Activated naive CD4-positive, alpha-beta T cell treated with Interleukin-2 at 50 U/mL for 16 hours (primary cell): Measurements from ENCODE around the gene NFIA.
"Not testable (repeated sequence)": the region's sequence is repeated elsewhere in the genome, so short reads cannot be mapped to it uniquely, and the experiment has no call there.

Experiments
- DNase-seq: peaks from one replicate; pipeline ENCODE4 v3.0.0-alpha.2; 2020

The NFIA gene

GRCh38 chr1:61447106-61447967 lies 365.0 kb downstream of the NFIA start:
- no peak for DNase-seq

- no peak for DNase-seq
These were observed 365.6 kb downstream of the NFIA start for GRCh38 chr1:61447968-61448430.

GRCh38 chr1:61448914-61449313 lies 366.6 kb downstream of the NFIA start:
- DNase-seq: no peak

GRCh38 chr1:61449410-61449809 lies 367.0 kb downstream of the NFIA start:
- DNase-seq: no peak

GRCh38 chr1:61450454-61450853 lies 368.1 kb downstream of the NFIA start:
- DNase-seq: no peak

GRCh38 chr1:61450872-61451571 lies 368.7 kb downstream of the NFIA start:
- DNase-seq: no peak

- DNase-seq: no peak
These were observed 369.2 kb downstream of the NFIA start for GRCh38 chr1:61451572-61451968.

GRCh38 chr1:61452176-61453035 lies 370.0 kb downstream of the NFIA start:
- no peak for DNase-seq

- DNase-seq: peak; percentile 73
These were observed 371.0 kb downstream of the NFIA start for GRCh38 chr1:61453111-61453961.

- no peak for DNase-seq
These were observed 373.0 kb downstream of the NFIA start for GRCh38 chr1:61455400-61455799.

GRCh38 chr1:61457526-61458040 lies 375.2 kb downstream of the NFIA start:
- no peak for DNase-seq

- DNase-seq: no peak
These were observed 377.0 kb downstream of the NFIA start for GRCh38 chr1:61459345-61459744.

GRCh38 chr1:61460191-61460590 lies 377.8 kb downstream of the NFIA start:
- no peak for DNase-seq

- DNase-seq: no peak
These were observed 379.3 kb downstream of the NFIA start for GRCh38 chr1:61461406-61462384.

- no peak for DNase-seq
These were observed 380.3 kb downstream of the NFIA start for GRCh38 chr1:61462628-61463027.

- no peak for DNase-seq
These were observed 380.9 kb downstream of the NFIA start for GRCh38 chr1:61463220-61463619.

- DNase-seq: not testable (repeated sequence)
These were observed 385.5 kb downstream of the NFIA start for GRCh38 chr1:61467836-61468235.

- DNase-seq: no peak
These were observed 387.0 kb downstream of the NFIA start for GRCh38 chr1:61469365-61469764.

- no peak for DNase-seq
These were observed 390.5 kb downstream of the NFIA start for GRCh38 chr1:61472876-61473275.

GRCh38 chr1:61474269-61474817 lies 392.0 kb downstream of the NFIA start:
- no peak for DNase-seq
